MCF 10A (cell line): Measurements from ENCODE around the gene MMP14. TPM values are rescaled to one million over a fixed set of nuclear protein-coding genes. Genes with fewer than 3 reads are reported as not detected.
A peak's percentile ranks its signal among the peaks of the same experiment; 100 is the strongest.

ENCODE experiments used
- Bru-seq: library from RNA; stranded (reverse); fragments of 400-500 nt; gene quantifications from one replicate; lab custom pipeline; 2021; lab: Mats Ljungman, UMichigan
- BruChase-seq, 2 experiments: library from RNA; stranded (reverse); fragments of 400-500 nt; gene quantifications; one replicate each; lab custom pipeline; 2021; lab: Mats Ljungman, UMichigan
- BruUV-seq: library from RNA; stranded (reverse); fragments of 400-500 nt; replicated peaks from 2 replicates; lab custom pipeline; 2021; lab: Mats Ljungman, UMichigan
- CTCF ChIA-PET: fragments of 300-600 bp; sonication (Branson Sonifier 250); formaldehyde crosslinking; extraction: SDS; loops from one replicate; lab custom pipeline; 2021; ENCODE audit warnings: antibody characterized with exemption, inconsistent platforms; lab: Yijun Ruan, JAX
- POLR2A ChIA-PET: fragments of 300-600, 350-650 bp; sonication (Branson Sonifier 250); formaldehyde crosslinking; extraction: SDS; loops from one replicate; lab custom pipeline; 2020; ENCODE audit warnings: antibody characterized with exemption, inconsistent platforms; lab: Yijun Ruan, JAX
- DNase-seq: peaks from one replicate; pipeline ENCODE4 v3.0.0-alpha.2; 2018; ENCODE audit not compliant: unreplicated experiment
- H3K27ac Mint-ChIP-seq: one replicate; pipeline ENCODE4 v1.8.0; 2022; ENCODE audit warnings: mild to moderate bottlenecking, low read depth, mixed read lengths; ENCODE audit not compliant: unreplicated experiment
- H3K27me3 Mint-ChIP-seq: one replicate; pipeline ENCODE4 v1.8.0; 2022; ENCODE audit warnings: mixed read lengths; ENCODE audit not compliant: insufficient read depth, unreplicated experiment
- H3K36me3 Mint-ChIP-seq: one replicate; pipeline ENCODE4 v1.8.0; 2022; ENCODE audit warnings: mild to moderate bottlenecking, moderate library complexity, mixed read lengths; ENCODE audit not compliant: insufficient read depth, unreplicated experiment
- H3K4me1 Mint-ChIP-seq: one replicate; pipeline ENCODE4 v1.8.0; 2022; ENCODE audit warnings: mixed read lengths; ENCODE audit not compliant: insufficient read depth, unreplicated experiment
- H3K4me3 Mint-ChIP-seq: one replicate; pipeline ENCODE4 v1.8.0; 2022; ENCODE audit warnings: mild to moderate bottlenecking, moderate library complexity, mixed read lengths; ENCODE audit not compliant: unreplicated experiment
- H3K9me3 Mint-ChIP-seq: one replicate; pipeline ENCODE4 v1.8.0; 2022; ENCODE audit warnings: mixed read lengths; ENCODE audit not compliant: unreplicated experiment
- CTCF ChIP-seq: fragments of 200-600 bp; IDR thresholded peaks from one replicate; pipeline ENCODE4 v1.8.0; 2022; ENCODE audit warnings: antibody characterized with exemption, mild to moderate bottlenecking; ENCODE audit not compliant: unreplicated experiment
- intact Hi-C: fragments of 100-400 bp; cut with micrococcal nuclease; formaldehyde crosslinking; loops from 2 replicates; pipeline ENCODE4 v1.14.1; 2022
- long read RNA-seq: library from polyadenylated mRNA; stranded (forward); transcript quantifications from one replicate; pipeline ENCODE4 v2.0.0, GENCODE V29; 2022
- total RNA-seq: library from RNA; stranded (reverse); gene quantifications from 2 replicates; pipeline ENCODE4 v1.2.3, GENCODE V29; 2022

Gene MMP14
- total RNA-seq = 71.5 and 78.6 TPM in 2 replicates
- percentile 66 among the genes with signal in this experiment for Bru-seq, nascent RNA
- BruChase-seq, experiment 1, labeled RNA remaining after a 6-hour chase = percentile 91 among the genes with signal in this experiment
- BruChase-seq, experiment 2, labeled RNA remaining after a 2-hour chase = percentile 80 among the genes with signal in this experiment
- long read RNA-seq, partial matches to known transcripts = 1 of 6 reads
- long read RNA-seq, other reads (novel, unspliced or antisense) = 4 of 6 reads

- TSS peak; percentile 54 for BruUV-seq
- Mint-ChIP-seq H3K9me3 (no peaks in the 10 kb centered on the region), H3K4me3 (peak within 1 kb of the TSS; percentile 99), H3K36me3 (peaks cover 40% of the 10 kb centered on the region), H3K4me1 (peaks cover 21% of the 10 kb centered on the region), H3K27ac (peak within 1 kb of the TSS; percentile 98), H3K27me3 (no peaks in the 10 kb centered on the region)
- CTCF ChIA-PET = interaction anchor here (0.6 to 18.2 kb wide), 25 partner anchors 8 to 725 kb away, joined by 3 to 330 read pairs (median 4); partner anchors contain the start of genes ABHD4, DAD1, LRP10 and OXA1L
- POLR2A ChIA-PET = interaction anchor here (0.7 to 5.7 kb wide), 15 partner anchors 8 to 266 kb away, joined by 3 to 142 read pairs (median 11); partner anchors contain the start of genes ABHD4, HAUS4, LRP10 and MRPL52
- intact Hi-C loops = loop anchor here (2.0 to 5.0 kb wide), 2 partner anchors 16 to 36 kb away; partner anchors contain the start of gene LRP10
- TF ChIP-seq CTCF = no peak
- peak; percentile 78 for DNase-seq
Observed at GRCh38 chr14:22836301-22837113, at the start of gene MMP14. Gene MMP14 (plus strand): TSS chr14:22836585. CDS start chr14:22836818, 233 bp downstream.

GRCh38 chr14:22786685-22787084 lies 49.7 kb upstream of the MMP14 start:
- intact Hi-C loops = no loop called here
- no peaks in the 10 kb centered on the region for H3K9me3 Mint-ChIP-seq
- no peak overlapping the region for H3K4me3 Mint-ChIP-seq
- ChIA-PET CTCF (interaction anchor here (0.6 to 0.7 kb wide), 2 partner anchors 133 to 216 kb away, joined by 3 read pairs; no protein-coding TSS in a partner anchor), POLR2A (interaction anchor here (0.7 kb wide), 2 partner anchors 20 to 214 kb away, joined by 3 read pairs; partner anchors contain the start of gene OXA1L)
- H3K36me3 Mint-ChIP-seq = no peaks in the 10 kb centered on the region
- no peaks in the 10 kb centered on the region for H3K4me1 Mint-ChIP-seq
- H3K27me3 Mint-ChIP-seq = no peaks in the 10 kb centered on the region
- BruUV-seq = no TSS peak
- DNase-seq = no peak
- H3K27ac Mint-ChIP-seq = no peak overlapping the region
- TF ChIP-seq CTCF = no peak

GRCh38 chr14:22791301-22791700 lies 45.1 kb upstream of the MMP14 start:
- no TSS peak for BruUV-seq
- Mint-ChIP-seq H3K4me1 (peaks cover 1% of the 10 kb centered on the region), H3K27me3 (no peaks in the 10 kb centered on the region), H3K27ac (no peak overlapping the region), H3K36me3 (no peaks in the 10 kb centered on the region), H3K4me3 (no peak overlapping the region), H3K9me3 (no peaks in the 10 kb centered on the region)
- ChIA-PET CTCF (interaction anchor here (0.6 to 1.8 kb wide), 5 partner anchors 12 to 108 kb away, joined by 3 to 8 read pairs (median 3); no protein-coding TSS in a partner anchor), POLR2A (interaction anchor here (0.6 to 1.8 kb wide), 4 partner anchors 16 to 46 kb away, joined by 3 to 9 read pairs (median 4); partner anchors contain the start of gene OXA1L)
- DNase-seq = no peak
- intact Hi-C loops = no loop called here
- no peak for TF ChIP-seq CTCF
